WTC11 (cell line): ENCODE results near the gene CEBPE.

Experiments
- CTCF ChIP-seq: fragments of 200-600 bp; IDR thresholded peaks from 2 replicates; pipeline ENCODE4 v1.8.0; 2022; ENCODE audit warnings: antibody characterized with exemption
- ZNF121 ChIP-seq: sonication (generic); formaldehyde crosslinking; IDR thresholded peaks from 2 replicates; pipeline ENCODE4 v1.8.0; 2023; ENCODE audit warnings: missing genetic modification reagents

- no peak for TF ChIP-seq CTCF
- no peak for TF ChIP-seq ZNF121 (CRISPR knock-in tag)
Observed at GRCh38 chr14:23132970-23133369, 13.9 kb upstream of the CEBPE start.
